GM18907 (cell line): ENCODE results near the gene SCAANT1.

Experiments used
- ATAC-seq: cut with Tn5 transposase; IDR thresholded peaks from one replicate; pipeline ENCODE4 v1.9.1; 2021; ENCODE audit warnings: mild to moderate bottlenecking, moderate library complexity; ENCODE audit not compliant: unreplicated experiment

The SCAANT1 gene

DNA sequence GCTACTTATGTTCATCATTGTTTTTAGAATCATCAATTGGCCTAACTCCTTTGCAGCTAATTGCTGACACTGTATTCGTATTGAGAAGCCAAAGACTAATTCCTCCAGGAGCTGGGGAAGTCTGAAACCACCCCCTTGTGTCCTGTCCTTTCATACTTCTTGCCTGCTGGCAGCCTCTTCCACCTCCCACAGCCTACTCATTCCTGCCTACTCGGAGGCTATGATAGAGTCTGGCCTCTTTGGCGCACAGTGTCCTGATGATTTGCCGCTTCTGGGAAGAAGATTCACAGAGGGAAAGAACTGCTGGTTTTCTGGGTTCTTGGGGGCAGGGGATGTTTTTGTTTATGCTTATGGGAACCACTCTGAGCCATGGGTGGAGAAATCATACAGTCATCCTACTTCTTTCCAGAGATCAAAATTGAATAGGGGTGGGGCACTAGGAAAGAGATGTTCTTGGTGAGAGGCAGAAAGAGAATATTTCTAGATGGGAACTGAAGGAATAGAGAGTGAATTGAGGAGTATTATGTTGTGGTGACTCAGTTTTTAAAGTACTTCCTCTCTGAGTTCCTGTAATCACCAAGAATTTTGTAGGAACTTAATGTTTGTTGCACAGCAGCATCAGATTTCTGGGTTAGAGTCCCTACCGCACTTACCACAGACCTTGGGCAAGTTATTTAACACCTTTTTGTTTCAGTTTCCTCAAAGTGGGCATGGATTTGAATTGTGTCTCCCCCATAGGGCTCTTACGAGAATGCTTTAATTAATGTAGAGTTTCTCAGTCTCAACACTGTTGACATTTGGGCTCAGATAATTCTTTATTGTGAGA, 22.1 kb upstream of the SCAANT1 start:
- ATAC-seq, result no peak

DNA sequence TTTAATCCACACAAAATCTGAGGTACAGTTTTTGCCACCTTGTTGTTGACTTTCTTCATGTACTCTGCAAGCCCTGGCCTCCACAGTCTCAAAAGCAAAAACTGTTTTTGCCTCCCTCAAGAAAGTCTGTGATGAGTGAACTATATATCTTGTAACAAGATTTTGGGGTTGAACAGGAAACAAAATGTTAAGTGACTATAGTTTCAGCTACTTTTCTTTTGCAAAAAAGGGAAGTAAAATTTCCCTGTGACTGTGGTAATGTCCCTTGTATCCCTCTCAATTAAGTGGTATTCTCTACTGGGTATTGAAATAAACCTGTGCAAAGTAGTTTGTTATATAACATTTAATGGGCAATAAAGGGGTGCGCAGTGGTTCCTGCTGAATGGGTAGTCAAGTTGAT, 21.3 kb upstream of the SCAANT1 start:
- peak; percentile 62 for ATAC-seq

DNA sequence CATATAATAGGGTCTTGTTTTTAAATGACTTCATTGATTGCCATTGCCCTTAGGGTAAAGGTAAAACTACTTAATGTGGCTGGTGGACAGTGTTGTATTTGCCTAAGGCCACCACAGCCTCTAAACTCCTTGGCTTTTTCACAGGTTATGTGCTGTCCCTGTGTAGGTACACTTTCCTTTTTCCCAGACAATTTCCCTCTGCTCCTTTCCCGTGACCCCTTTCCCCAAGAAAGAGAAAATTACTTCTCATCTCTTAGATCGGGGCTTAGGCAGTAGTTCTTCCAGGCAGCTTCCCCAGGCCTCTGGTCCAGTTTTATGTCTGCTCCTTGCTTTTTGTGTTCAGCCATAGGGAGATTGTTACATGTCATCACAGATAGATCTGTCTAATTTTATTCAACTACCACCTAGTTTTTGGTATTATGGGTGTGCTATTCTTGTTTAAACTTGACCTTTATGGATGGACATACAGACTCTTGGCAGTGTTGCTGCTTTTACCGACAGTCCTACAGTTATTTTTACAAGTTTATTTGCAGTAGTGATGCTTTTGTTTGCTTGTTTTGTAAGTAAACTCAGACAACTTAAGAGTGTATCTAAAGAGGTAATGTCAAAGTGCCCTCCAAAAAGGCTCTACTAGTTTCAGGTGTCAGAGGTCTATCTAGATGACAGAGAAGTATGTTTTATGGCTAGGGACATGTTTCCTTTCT, 20.5 kb upstream of the SCAANT1 start:
- ATAC-seq, result no peak

DNA sequence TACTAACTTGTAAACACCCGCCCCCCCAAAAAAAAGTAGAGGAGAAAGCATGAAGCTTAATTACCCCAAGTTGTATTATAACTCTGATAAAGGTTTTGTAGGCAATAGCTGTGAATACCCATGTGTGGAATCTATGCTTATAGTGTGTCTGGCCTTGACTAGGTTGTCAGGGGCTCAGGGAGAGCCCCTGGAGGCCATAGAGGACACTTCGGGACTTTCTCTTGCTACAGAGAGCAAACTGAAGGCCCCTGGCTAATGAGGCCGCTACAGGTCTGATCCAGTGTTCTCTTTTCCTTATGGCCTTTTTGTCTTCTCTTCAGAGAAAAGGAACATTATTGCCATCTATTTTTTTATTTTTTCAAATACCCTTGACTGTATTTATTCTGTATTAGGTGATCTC, 19.1 kb upstream of the SCAANT1 start:
- ATAC-seq, result no peak

- ATAC-seq, result peak; percentile 84
Observed at GRCh38 chr3:63927422-63928280, 15.5 kb upstream of the SCAANT1 start.

- ATAC-seq, result no peak
Observed at GRCh38 chr3:63926309-63926708, 14.1 kb upstream of the SCAANT1 start.

DNA sequence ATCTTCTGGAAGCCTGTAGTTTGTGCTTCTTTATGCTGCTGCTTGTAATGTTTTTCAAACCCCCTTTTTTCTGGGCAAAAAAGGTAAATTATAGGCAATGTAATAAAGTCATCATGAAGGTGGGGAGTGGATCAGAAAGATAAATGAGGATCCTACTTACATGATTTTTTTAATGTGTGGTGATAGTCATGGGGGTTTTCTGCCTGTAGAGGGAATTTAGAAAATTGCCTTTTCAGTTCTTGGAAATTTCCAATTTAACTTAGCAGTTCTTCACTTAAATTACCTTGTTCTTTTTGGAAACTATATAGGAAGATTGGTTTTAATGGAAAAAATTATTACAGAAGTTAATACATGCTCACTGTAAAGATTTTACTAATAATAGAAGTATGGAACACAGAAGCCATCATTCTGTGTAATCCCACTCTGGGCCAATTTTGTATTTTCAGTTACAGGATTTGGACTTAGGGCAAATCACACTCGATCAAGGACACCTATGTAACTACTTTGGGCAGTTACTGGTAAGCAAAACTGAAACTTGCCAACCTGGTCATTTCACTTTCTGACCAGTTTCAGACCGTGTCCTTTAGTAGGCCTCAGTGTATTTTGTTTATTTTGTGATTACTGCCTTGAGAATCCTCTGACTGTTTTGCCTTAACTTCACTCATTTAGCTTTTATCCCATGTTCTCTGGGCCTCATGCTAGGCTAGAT, 10.5 kb upstream of the SCAANT1 start:
- peak; percentile 38 for ATAC-seq

DNA sequence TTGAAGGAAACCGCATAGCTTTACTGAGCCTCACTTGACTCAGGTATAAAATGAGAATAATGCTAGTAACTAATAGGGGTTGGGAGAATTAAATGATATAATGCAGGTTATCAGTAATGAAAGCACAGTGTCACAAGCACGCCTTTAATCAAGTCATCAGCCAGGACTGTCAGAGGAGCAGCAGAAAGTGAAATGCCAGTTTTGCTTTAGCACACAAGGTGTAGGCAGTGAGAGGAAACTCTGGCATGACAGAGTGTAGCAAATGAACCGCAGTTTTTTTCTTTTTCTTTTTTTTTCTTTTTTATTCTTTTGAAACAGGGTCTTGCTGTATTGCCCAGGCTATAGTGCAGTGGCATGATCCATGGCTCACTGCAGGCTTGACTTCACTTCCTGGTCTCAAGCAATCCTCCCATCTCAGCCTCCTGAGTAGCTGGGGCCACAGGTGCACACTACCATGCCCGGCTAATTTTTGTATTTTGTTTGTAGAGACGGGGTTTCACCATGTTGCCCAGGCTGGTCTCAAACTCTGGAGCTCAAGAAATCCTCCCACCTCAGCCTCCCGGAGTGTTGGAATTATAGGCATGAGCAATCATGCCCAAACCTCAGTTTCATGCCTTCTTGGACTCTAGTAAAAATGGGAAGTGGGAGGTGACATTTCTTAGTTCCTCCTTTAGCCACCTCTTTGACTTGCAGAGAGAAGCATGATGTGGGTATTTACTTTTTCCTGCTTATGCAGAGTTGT, 9.7 kb upstream of the SCAANT1 start:
- ATAC-seq, result peak; percentile 82

- ATAC-seq, result no peak
Observed at GRCh38 chr3:63920001-63920400, 7.8 kb upstream of the SCAANT1 start.

GRCh38 chr3:63918321-63918720, 6.1 kb upstream of the SCAANT1 start:
- no peak for ATAC-seq

DNA sequence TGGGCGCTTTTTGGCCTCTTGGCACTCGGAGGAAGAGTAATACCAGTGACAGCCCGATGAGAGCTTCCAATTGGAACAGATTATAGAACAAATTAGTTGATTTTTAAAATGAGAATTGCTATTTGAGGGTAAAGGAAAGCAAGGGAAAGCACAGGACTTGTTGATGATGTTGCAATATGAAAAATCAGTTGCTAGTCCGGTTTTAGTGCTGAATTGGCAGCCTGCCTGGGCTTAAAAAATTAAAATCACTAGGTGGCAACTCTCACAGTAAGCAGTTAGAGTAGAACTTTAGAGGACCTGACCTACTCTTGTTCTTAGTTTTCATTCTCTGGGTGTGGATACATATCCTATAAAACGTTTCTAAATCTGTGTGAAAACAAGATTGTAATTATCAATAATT, 2.1 kb upstream of the SCAANT1 start:
- no peak for ATAC-seq

DNA sequence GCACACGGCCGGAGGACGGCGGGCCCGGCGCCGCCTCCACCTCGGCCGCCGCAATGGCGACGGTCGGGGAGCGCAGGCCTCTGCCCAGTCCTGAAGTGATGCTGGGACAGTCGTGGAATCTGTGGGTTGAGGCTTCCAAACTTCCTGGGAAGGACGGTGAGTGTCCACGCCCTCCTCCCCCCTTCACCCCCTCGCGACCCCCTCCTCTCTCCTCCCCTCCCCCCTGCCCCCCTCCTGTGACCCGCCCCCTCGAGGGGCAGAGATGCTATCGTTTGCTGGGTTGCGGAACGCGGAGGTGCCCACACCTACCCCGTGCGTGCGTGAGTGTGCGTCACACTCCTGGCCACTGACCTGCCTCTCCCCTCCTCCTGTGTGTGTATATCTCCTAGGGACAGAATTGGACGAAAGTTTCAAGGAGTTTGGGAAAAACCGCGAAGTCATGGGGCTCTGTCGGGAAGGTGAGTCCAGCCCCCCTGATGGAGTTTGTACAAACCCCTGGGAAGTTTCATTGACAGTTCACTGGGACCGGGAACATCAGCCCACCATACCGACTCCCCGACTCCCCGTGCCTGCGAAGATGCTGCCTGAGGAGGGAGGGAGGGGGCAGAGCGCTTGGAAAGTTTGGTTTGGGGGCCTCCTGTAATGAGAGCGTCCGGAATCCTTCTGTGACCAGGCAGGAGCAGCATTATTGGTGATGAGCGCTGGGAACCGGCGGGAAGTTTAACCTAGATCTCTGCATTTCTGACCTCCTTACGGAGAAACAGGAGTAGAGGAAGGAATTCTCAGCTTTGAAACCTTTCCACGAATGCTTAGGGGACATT, 795 bp upstream of the SCAANT1 start:
- ATAC-seq, result peak; percentile 28

GRCh38 chr3:63911509-63911872, 692 bp downstream of the SCAANT1 start:
- ATAC-seq, result peak; percentile 33

- no peak for ATAC-seq
Observed at GRCh38 chr3:63910891-63911290, 1.3 kb downstream of the SCAANT1 start.

GRCh38 chr3:63910001-63910400, 2.2 kb downstream of the SCAANT1 start:
- no peak for ATAC-seq

DNA sequence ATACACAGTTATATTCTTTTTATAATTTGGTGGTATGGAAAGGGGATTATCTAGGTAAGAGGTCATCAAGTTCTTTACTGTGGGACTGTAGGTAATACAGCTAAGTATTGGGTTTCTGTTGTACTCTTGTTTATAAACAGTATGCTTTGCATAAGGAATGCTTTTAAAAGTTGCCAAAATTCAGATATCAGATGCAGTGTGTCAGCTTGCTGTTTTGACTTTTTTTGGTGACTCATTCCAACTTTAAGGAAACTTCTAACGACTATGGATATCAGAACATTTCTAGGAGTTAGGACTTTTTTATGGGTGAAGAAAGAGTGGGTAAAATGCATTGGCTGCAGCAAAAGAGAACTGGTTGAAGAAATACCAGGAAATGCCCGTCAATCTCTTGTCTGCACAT, 2.8 kb downstream of the SCAANT1 start:
- ATAC-seq, result no peak

GRCh38 chr3:63908776-63909175, 3.4 kb downstream of the SCAANT1 start:
- ATAC-seq, result no peak

DNA sequence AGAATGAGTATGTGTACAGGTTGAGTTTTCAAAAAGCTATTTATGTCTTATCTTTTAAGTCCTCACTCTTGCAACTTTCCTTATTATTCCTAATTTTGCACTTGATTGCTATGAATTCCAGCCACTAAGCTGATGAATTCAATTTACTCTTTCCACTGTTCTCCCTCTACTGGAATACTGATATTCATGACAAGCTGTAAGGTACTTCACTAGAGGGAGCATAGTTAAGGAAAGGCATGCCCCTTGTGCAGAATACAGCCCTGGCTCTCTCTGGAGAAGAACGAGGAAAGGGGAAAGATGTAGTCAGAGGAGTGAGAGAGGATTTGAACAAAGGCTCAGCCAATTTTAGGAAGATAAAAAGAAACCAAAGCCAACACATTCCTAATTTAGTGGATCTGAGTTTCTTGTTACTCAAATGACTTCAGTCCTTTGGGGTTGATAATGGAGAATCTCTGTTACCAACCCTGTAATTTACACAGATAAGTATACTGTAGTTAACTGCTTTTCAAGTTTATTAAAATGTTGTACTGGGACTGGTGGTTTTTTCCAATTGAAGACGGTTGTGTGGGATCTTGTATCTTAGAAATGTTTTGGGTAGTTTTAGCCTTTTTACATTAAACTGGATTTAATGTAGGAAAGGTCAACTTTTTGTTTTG, 4.0 kb downstream of the SCAANT1 start:
- ATAC-seq, result no peak
